Psoas muscle (tissue), 8 donors: ENCODE data around the gene SEMA3F. TPM values are rescaled to one million over a fixed set of nuclear protein-coding genes. Genes with fewer than 3 reads are reported as not detected.

Source experiments
- ATAC-seq, 4 donors: fragments of 200-7000 bp; cut with Tn5 transposase; one replicate each; pipeline ENCODE4 v1.9.1; 2020; ENCODE audit warnings: moderate library complexity in 3 of 4, mild to moderate bottlenecking in 2 of 4
- DNase-seq, 2 donors: peaks; one replicate each; pipeline ENCODE4 v3.0.0-alpha.2; 2020
- H3K27ac ChIP-seq: fragments of 200-600 bp; one replicate; pipeline ENCODE4 v1.8.0; 2022
- H3K27me3 ChIP-seq, 3 donors: fragments of 200-600 bp in 1 of 3; one replicate each; pipeline versions ENCODE4 v1.6.1 to v1.8.0; 2013 to 2022; ENCODE audit warnings: low read length in 2 of 3, mild to moderate bottlenecking in 2 of 3, moderate library complexity in 1 of 3; ENCODE audit not compliant: insufficient read depth in 3 of 3
- H3K36me3 ChIP-seq, 2 donors: fragments of 200-600 bp in 1 of 2; one replicate each; pipeline versions ENCODE4 v1.6.1 to v1.8.0; 2013 to 2022; ENCODE audit warnings: low read depth in 1 of 2, mild to moderate bottlenecking in 1 of 2, moderate library complexity in 1 of 2; ENCODE audit not compliant: insufficient read depth in 1 of 2
- H3K4me1 ChIP-seq: fragments of 200-600 bp; one replicate; pipeline ENCODE4 v1.8.0; 2022
- H3K4me3 ChIP-seq: fragments of 200-600 bp; one replicate; pipeline ENCODE4 v1.8.0; 2022; ENCODE audit warnings: mild to moderate bottlenecking
- H3K9me3 ChIP-seq: fragments of 200-600 bp; one replicate; pipeline ENCODE4 v1.8.0; 2022
- WGBS, 3 donors: extraction: QIAGEN DNeasy Blood & Tissue Kit; methylation state at CpG; one replicate each; pipeline versions ENCODE4 v1.1.6 to v1.1.7; 2013; 5-methylcytosine and 5-hydroxymethylcytosine counted together
- intact Hi-C, 2 donors: fragments of 100-400 bp; cut with DNase I; formaldehyde crosslinking; loops; one replicate each; pipeline versions ENCODE4 v1.11.0 to v1.14.2; 2022
- polyA plus RNA-seq, 3 donors: library from polyadenylated mRNA; stranded (reverse); fragments of 200-250 nt; gene quantifications; one replicate each; pipeline ENCODE4 v1.2.3, GENCODE V29; 2013
- total RNA-seq, 4 donors: library from RNA; stranded (reverse); fragmentation: NEBNext Ultra II Directional in 2 of 4; extraction: Animal tissue kit (Norgen Biotek cat#: 25700) in 2 of 4; gene quantifications; one replicate each; pipeline versions ENCODE4 v1.2.1 to v1.2.4, GENCODE V29; 2021 to 2023
- TF ChIP-seq, protein P1 (sequence below): fragments of 200-600 bp; IDR thresholded peaks from one replicate; pipeline ENCODE4 v1.8.0; 2022; ENCODE audit warnings: antibody characterized with exemption
- donor health status: healthy with polysubstance abuse.
- donor health status: DM: no; HTN: no; CAD: no; lungs with moderate emphysema.
- donor health status: Bipolar disorder and iron deficiency.
- donor health status: healthy.
- donor health status: DM: yes; HTN: yes; CAD: no.
- donor health status: DM: no; HTN: no; CAD: no.
- donor health status: DM: no; HTN: no; CAD: no.
- donor health status: DM: yes; HTN: yes; CAD: no.

SEMA3F gene
- total and polyA plus RNA-seq, 7 donors = 4.7 to 13.7 (median 7.6) TPM

DNA sequence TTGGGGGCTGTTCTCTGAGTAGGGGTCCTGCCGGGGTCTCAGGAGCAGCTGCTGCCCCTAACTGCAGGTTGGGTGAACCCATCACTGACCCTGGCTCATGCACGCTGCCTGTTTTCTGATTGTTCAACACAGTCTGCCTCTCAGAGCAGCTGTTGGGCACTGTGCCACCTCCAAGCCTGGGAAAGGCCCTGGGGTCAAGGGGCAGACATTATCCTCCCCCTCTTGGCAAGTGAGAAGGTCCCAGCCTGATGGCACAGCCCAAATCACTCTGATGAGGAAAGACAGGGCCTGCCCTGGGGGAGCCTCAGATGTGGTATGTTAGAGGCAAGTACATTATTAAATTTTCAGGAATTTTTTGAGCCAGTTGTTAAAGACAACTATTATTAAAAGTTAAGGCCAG, 22.2 kb downstream of the SEMA3F start:
- no peaks in the 10 kb centered on the region for H3K27me3 ChIP-seq
- intact Hi-C loops = no loop called here
- no peak for ATAC-seq
- no peak overlapping the region for H3K27ac ChIP-seq
- H3K36me3 ChIP-seq = peaks cover 0 to 44% of the 10 kb centered on the region in 2 donors
- H3K4me1 ChIP-seq = peaks cover 8% of the 10 kb centered on the region
- H3K9me3 ChIP-seq = no peaks in the 10 kb centered on the region
- H3K4me3 ChIP-seq = no peak overlapping the region
- TF ChIP-seq, protein P1, sequence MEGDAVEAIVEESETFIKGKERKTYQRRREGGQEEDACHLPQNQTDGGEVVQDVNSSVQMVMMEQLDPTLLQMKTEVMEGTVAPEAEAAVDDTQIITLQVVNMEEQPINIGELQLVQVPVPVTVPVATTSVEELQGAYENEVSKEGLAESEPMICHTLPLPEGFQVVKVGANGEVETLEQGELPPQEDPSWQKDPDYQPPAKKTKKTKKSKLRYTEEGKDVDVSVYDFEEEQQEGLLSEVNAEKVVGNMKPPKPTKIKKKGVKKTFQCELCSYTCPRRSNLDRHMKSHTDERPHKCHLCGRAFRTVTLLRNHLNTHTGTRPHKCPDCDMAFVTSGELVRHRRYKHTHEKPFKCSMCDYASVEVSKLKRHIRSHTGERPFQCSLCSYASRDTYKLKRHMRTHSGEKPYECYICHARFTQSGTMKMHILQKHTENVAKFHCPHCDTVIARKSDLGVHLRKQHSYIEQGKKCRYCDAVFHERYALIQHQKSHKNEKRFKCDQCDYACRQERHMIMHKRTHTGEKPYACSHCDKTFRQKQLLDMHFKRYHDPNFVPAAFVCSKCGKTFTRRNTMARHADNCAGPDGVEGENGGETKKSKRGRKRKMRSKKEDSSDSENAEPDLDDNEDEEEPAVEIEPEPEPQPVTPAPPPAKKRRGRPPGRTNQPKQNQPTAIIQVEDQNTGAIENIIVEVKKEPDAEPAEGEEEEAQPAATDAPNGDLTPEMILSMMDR = no peak
- WGBS, 3 donors = 42 to 46% (median 45%) methylated on average over 2 of the region's 2 CpGs
- DNase-seq = peak in 1 of 2 donors; percentile 62

DNA sequence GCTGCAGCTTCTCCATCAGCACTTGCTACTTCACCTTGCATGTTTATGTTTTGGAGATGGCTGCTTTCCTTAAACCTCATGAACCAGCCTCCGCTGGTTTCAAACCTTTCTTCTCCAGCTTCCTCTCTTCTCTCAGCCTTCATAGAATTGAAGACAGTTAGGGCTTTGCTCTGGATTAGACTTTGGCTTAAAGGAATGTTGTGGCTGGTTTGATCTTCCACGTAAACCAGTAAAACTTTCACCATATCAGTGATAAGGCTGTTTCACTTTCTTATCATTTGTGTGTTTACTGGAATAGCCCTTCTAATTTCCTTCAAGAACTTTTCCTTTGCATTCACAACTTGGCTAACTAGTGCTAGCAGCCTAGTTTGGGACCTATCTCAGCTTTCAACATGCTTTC, 24.6 kb downstream of the SEMA3F start:
- intact Hi-C loops = no loop called here
- Histone ChIP-seq H3K4me1 (no peaks in the 10 kb centered on the region), H3K27ac (no peak overlapping the region), H3K36me3 (peaks cover 0 to 50% of the 10 kb centered on the region in 2 donors), H3K27me3 (no peaks in the 10 kb centered on the region), H3K4me3 (no peak overlapping the region), H3K9me3 (no peaks in the 10 kb centered on the region)
- no peak for DNase-seq
- ATAC-seq = no peak
- TF ChIP-seq, protein P1 = no peak
- 44 to 49% (median 47%) methylated on average over 2 of the region's 2 CpGs for WGBS, 3 donors

DNA sequence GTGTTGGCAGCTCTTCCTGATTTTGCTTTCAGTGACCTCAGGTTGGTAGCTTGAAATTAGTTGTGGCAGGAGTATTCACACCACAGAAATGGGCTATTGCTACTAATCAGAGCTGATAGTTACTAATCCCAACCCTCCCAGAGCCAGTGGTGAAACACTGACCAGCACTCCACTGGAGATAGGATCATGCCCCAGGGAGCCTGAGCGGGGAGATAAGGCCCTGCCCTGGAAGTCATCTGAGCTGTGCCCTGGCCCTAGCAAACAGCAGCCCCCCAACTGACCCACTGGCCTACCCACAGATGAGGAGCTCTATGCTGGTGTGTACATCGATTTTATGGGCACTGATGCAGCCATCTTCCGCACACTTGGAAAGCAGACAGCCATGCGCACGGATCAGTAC, 26.9 kb downstream of the SEMA3F start:
- WGBS, 3 donors = 93 to 96% (median 93%) methylated on average over 5 of the region's 5 CpGs
- H3K36me3 ChIP-seq = peaks cover 0 to 51% of the 10 kb centered on the region in 2 donors
- H3K4me1 ChIP-seq = no peaks in the 10 kb centered on the region
- no peak for ATAC-seq
- no peak overlapping the region for H3K4me3 ChIP-seq
- intact Hi-C loops = no loop called here
- no peak overlapping the region for H3K27ac ChIP-seq
- H3K9me3 ChIP-seq = no peaks in the 10 kb centered on the region
- no peak for DNase-seq
- TF ChIP-seq, protein P1 = no peak
- H3K27me3 ChIP-seq = no peaks in the 10 kb centered on the region

DNA sequence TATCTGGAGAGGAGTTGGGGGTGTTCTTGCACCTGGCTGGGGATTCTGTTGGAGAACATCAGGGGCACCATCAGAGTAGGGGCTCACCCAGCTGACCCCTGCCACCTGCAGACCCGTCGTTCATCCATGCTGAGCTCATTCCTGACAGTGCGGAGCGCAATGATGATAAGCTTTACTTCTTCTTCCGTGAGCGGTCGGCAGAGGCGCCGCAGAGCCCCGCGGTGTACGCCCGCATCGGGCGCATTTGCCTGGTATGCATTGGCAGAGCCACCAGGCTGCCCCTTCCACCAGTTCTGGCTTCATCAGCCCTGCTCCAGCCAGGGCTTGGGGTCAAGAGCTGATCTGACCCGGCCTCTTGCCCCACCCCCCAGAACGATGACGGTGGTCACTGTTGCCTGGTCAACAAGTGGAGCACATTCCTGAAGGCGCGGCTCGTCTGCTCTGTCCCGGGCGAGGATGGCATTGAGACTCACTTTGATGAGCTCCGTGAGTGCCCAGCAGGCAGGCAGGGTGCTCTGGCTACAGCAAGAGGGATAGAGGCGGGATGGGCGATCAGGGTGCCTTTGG, 27.5 kb downstream of the SEMA3F start:
- DNase-seq (no peak), ATAC-seq (no peak)
- WGBS, 3 donors = 91 to 92% (median 92%) methylated on average over 26 of the region's 26 CpGs
- peaks cover 0 to 57% of the 10 kb centered on the region in 2 donors for H3K36me3 ChIP-seq
- H3K4me3 ChIP-seq = no peak overlapping the region
- H3K4me1 ChIP-seq = no peaks in the 10 kb centered on the region
- H3K27me3 ChIP-seq = no peaks in the 10 kb centered on the region
- intact Hi-C loops = no loop called here
- no peaks in the 10 kb centered on the region for H3K9me3 ChIP-seq
- no peak overlapping the region for H3K27ac ChIP-seq
- TF ChIP-seq, protein P1 = no peak

- Histone ChIP-seq H3K27ac (no peak overlapping the region), H3K4me1 (no peaks in the 10 kb centered on the region), H3K27me3 (no peaks in the 10 kb centered on the region), H3K36me3 (peaks cover 0 to 67% of the 10 kb centered on the region in 2 donors), H3K4me3 (no peak overlapping the region), H3K9me3 (no peaks in the 10 kb centered on the region)
- 92 to 95% (median 92%) methylated on average over 6 of the region's 6 CpGs for WGBS, 3 donors
- intact Hi-C loops = no loop called here
- TF ChIP-seq, protein P1 = no peak
- DNase-seq (no peak), ATAC-seq (no peak)
These were observed 28.6 kb downstream of the SEMA3F start for GRCh38 chr3:50183755-50184154.
